ENCODE measurements around the gene KIF14.
"Not testable (repeated sequence)": the region's sequence is repeated elsewhere in the genome, so short reads cannot be mapped to it uniquely, and the experiment has no call there.

Gene KIF14

GRCh38 chr1:200636681-200637080 lies 16.1 kb upstream of the KIF14 start:
- in situ Hi-C loops (cut with MboI; ENCODE audit: low sequenced_read_pairs) = no loop called here

DNA sequence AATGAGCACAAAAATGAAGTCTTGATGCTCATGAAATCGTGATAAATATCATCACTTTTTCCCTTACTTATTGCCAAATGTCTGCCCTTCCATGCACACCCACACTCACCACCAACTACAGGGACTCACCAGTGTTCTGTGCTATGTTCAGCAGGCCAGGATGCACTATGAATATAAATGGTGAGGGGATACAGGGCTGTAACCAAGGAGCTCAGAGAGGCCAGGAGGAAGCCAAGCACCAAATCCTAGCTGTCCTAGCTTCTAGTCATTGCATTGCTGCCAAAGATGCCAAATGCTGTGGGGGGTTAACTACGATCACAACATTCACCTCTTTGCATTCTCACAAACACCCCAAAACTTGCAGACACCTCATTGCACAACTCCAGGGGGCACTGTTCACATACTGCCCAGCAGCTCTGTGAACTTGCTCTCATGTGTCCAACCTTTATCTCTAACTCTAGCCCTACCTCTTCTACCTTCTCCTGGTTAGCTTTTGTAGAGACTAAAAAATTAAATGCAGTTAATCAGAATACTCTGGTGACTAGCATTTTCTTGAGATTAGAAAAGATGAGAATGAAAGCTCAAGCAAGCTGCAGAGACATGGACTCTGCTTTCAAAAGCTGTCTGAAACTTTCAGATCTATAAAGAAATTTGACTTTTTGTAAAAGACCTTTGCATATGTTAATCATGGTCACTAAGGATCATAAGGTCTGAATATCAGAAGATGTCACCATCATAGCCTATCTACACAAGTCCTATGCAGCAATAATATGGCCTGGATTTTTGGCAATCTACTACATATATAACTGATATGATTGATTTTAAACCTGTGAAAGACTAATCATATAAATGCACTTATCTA lies 13.9 kb upstream of the KIF14 start:
- in situ Hi-C loops (cut with MboI; ENCODE audit: low sequenced_read_pairs) = no loop called here

GRCh38 chr1:200631375-200631774 lies 10.8 kb upstream of the KIF14 start:
- in situ Hi-C loops (cut with MboI; ENCODE audit: low sequenced_read_pairs) = no loop called here

GRCh38 chr1:200630515-200630899 lies 10.0 kb upstream of the KIF14 start:
- in situ Hi-C loops (cut with MboI; ENCODE audit: low sequenced_read_pairs) = not testable (repeated sequence)

DNA sequence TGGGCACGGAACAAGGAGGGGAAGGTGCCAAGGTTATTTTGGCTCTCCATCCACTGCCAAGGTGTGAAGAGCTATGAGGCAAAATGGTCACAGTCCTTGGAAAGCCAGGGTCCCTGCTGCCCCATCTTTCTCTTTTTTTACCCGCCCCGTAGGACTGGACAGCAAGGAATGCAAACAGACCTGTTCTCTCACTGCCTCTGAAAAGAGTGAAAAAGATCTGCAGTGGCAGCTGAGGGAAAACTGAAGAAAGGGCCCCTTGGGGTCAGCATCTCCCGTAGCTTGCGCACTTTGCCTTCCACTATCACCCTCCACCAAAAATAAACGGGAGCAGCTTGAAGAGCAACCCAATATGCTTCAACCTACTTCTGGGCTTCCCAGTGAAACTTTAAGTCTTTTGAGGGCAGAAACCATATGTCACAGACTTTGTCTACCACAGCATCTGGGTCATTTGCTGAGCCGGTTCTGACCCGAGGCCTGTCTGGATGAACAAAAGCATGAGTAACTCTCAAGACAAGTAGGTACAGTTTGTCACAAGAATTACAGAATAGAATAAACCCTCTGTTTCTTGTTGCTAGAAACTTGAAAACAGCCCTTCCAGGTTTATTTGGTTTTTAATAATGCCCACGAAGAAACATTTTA lies 9.4 kb upstream of the KIF14 start:
- in situ Hi-C loops (cut with MboI; ENCODE audit: low sequenced_read_pairs) = loop anchor here (10.0 kb wide), 1 partner anchor 175 kb away; no protein-coding TSS in a partner anchor

GRCh38 chr1:200628223-200628881 lies 7.8 kb upstream of the KIF14 start:
- in situ Hi-C loops (cut with MboI; ENCODE audit: low sequenced_read_pairs) = loop anchor here (10.0 kb wide), 1 partner anchor 176 kb away; no protein-coding TSS in a partner anchor

DNA sequence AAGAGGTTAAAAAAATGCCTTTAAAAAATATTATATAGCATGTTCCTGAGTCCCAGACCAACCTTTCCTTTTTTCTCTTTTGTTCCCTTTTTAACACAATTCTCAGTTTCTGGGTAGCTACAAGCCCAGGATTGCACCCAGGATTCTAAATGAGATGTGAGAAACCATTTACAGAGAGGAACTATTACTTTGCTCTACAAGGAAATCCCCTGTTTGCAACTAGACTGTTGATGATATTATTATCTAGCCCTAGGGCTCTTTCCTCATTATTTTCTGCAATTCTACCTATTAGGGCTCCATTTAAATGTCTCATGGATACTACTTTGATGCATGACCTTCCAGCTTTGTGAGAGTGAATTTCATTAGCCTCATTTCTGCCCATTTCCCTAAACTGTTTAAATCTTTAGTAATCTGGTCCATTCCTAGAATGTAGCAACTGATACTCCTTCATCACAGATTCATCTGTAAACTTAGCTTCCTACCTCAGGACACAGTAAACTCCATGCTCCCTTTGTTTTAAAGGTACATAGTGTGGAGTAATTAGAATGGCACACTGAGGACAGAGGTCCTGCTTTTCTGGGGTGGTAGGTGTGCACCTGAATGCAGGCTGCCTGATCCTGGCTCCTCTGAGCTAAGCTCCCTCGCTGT lies 7.1 kb upstream of the KIF14 start:
- in situ Hi-C loops (cut with MboI; ENCODE audit: low sequenced_read_pairs) = loop anchor here (10.0 kb wide), 1 partner anchor 177 kb away; no protein-coding TSS in a partner anchor

GRCh38 chr1:200626853-200627534 lies 6.4 kb upstream of the KIF14 start:
- in situ Hi-C loops (cut with MboI; ENCODE audit: low sequenced_read_pairs) = loop anchor here (10.0 kb wide), 1 partner anchor 178 kb away; no protein-coding TSS in a partner anchor

DNA sequence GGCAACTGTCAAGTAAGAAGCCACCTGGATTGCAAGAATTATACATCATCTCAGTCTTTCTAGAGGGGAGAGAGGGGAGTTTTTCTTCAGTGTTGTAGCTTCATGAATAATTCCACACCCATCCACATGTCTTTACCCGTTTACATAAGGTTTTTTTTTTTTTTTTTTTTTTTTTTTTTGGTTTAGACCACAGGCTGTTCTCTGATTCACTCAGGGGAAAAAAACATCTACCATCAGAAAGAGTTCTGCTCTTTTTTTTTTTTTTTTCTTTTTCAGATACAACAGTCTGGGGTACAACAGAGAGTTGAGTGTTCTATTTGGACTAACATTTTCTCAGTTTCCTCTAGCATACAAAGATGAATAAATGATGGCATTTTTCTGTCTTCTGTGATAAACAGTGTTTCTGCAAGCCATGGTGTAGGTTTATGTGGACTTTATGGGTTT lies 4.9 kb upstream of the KIF14 start:
- in situ Hi-C loops (cut with MboI; ENCODE audit: low sequenced_read_pairs) = loop anchor here (10.0 kb wide), 1 partner anchor 179 kb away; no protein-coding TSS in a partner anchor

DNA sequence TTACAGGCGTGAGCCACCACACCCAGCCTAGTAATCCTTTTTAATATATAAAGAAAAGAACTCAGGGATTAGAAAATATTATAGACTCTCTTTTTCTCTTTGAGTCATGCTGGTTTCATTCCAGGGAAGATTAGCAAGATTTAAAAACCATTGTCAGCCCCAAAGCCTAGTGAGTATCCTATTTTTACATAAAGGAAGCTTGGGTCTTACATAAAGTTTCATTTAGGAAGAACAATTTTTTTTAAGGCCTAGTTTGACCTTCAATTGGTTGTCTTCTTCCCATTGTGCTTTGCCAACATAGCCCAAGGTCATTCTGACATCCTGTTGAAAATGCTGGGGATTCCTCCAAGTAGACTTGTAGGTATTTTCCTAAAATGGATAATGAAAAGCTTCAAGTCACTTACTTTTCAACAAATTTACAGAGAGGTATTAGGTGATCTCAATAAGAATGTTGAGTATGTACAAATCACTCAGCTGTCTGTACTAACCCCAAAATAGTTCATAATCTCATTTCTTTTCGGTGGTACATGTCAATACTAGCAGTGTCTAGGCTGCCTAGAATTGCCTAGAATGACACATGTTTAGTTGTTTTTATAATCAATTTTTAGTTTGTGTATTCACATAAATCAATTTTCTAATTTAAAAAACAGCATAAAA lies 4.3 kb upstream of the KIF14 start:
- in situ Hi-C loops (cut with MboI; ENCODE audit: low sequenced_read_pairs) = loop anchor here (10.0 kb wide), 1 partner anchor 180 kb away; no protein-coding TSS in a partner anchor

DNA sequence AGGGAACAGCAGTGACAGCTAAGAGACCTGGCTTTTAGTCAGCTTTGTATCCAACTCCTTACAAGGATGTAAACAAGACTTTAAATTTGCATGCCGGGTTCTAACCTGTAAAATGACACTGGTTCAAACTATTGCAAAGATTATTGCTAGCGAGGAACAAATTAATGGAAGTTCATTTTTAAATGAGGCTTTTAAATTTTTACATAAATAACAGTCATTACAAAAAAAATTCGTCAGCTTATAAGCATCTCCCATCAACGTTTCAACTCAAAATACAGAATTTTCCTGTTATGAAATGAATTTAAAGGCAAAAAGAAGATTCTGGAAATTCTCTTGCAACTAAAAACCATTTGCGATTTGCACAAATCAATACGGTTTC lies 668 bp downstream of the KIF14 start:
- in situ Hi-C loops (cut with MboI; ENCODE audit: low sequenced_read_pairs) = loop anchor here (10.0 kb wide), 1 partner anchor 185 kb away; no protein-coding TSS in a partner anchor

DNA sequence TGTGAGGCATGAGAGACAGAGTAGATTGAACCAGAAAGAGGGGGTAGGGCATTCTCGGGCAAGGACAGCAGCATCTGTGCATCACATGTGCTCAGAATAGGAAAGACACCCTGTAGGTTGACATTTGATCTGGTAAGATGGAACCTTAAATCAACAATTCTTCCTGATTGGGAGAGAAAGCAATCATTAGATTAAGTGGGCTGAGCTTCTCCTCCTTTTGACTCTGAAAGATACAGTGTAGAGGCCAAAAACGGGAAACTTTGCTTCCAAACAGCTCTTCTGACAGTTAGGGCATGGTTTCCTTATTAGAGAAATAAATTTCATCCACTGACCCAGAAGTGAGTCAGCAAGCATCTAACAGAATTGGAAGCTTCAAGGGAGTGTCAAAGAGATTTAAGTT lies 9.7 kb downstream of the KIF14 start:
- in situ Hi-C loops (cut with MboI; ENCODE audit: low sequenced_read_pairs) = no loop called here

DNA sequence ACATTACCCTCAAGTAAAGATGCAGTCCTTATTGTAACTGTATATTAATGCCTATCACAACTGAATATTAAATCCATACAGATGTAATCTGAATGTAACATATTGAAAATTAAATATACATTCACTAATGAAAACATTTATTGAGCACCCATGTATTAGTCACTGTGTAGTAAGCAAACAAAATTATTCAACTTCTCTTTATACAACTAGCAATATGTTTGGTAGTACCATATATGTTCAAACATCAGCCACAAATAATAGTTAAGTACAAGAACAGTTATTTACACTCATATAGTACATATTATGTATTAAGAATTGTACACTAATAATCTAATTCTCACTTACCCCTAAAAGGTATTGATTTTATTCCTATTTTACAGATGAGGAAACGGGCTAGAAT lies 17.9 kb downstream of the KIF14 start:
- in situ Hi-C loops (cut with MboI; ENCODE audit: low sequenced_read_pairs) = no loop called here

GRCh38 chr1:200590001-200590400 lies 30.6 kb downstream of the KIF14 start:
- in situ Hi-C loops (cut with MboI; ENCODE audit: low sequenced_read_pairs) = no loop called here

DNA sequence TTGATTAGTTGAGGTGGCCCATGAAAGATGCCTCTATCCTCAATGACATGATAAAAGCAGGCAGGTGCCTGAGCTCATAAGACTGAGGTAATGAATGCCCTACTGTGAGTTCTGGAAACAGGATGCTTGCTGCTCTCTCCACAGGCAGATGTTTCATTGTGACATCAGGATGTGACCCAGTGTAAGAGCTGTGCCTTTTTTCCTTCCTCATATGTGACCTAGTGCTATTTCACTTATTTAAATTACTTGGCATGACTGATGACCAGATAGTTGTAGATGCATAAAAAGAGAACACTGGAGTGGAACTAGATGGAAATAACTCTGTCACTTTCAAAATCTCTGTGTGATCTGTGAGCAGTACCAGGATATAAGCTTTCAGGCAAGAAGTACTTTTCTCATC lies 31.9 kb downstream of the KIF14 start:
- in situ Hi-C loops (cut with MboI; ENCODE audit: low sequenced_read_pairs) = no loop called here

DNA sequence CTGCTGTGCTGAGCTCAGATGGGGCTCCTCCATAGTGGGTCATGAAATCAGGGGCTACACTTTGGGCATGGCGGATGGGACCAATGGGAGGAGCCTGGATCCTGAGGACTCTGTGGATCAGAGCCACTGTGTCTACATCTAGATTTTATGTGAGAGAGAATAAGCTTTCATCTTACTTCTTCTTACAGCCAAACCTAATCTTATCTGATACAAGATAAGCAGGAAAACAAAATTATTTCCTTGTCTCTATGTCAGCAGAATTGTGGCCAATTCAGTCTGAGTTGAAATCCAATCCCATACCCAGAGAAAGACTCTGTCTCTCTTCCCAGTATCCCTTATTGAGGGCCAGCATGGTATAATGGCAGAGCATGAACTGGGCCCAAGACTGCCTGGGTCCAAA lies 56.2 kb downstream of the KIF14 start:
- in situ Hi-C loops (cut with MboI; ENCODE audit: low sequenced_read_pairs) = no loop called here

GRCh38 chr1:200561856-200562214 lies 58.7 kb downstream of the KIF14 start:
- in situ Hi-C loops (cut with MboI; ENCODE audit: low sequenced_read_pairs) = no loop called here

GRCh38 chr1:200558866-200559459 lies 61.6 kb downstream of the KIF14 start:
- in situ Hi-C loops (cut with MboI; ENCODE audit: low sequenced_read_pairs) = no loop called here

DNA sequence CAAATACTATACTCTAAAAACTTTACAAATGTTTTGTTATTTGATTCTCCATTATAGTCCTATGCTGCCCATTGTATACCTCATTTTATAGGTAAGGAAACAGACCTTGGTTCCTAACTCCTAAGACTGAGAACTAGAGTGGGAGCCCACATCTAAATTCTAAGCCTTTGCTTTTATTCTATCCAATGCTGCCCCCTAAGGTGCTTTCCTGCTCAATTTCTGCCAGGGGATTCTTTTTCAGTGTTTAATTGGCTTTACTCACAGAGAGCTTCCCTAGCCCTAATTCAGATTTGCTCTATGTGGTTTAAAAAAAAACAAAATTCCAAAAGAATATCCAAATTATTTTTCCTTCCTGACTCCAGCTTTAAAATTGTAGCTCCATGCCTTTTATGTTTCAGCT lies 64.5 kb downstream of the KIF14 start:
- in situ Hi-C loops (cut with MboI; ENCODE audit: low sequenced_read_pairs) = no loop called here

Measured in HL-60/S4 treated with phorbol 12-myristate 13-acetate at 8.2 ng/mL for 4 days and 3 days (cell line).